G401 (cell line): ENCODE data around the gene VPS11. TPM values are rescaled to one million over a fixed set of nuclear protein-coding genes. Genes with fewer than 3 reads are reported as not detected.

Source experiments
- DNase-seq: peaks from one replicate; pipeline ENCODE4 v3.0.0-alpha.2; 2015; ENCODE audit warnings: low spot score
- in situ Hi-C: cut with HindIII; loops from 2 replicates; pipeline ENCODE4 v1.10.0; 2016; ENCODE audit warnings: low sequenced_read_pairs, mixed read lengths
- total RNA-seq: library from RNA; depleted of rRNA; stranded (reverse); fragments of >200 nt; shearing (Covaris generic); gene quantifications from 2 replicates; pipeline ENCODE4 v1.2.3, GENCODE V29; 2014

The VPS11 gene
- total RNA-seq, 1 experiment from 2014 or later = 19.9 TPM

GRCh38 chr11:119112314-119113020, 44.8 kb downstream of the VPS11 start:
- in situ Hi-C loops = loop anchor here (25.0 kb wide), 1 partner anchor 200 kb away; the partner anchor contains the start of gene MCAM
- DNase-seq = no peak

GRCh38 chr11:119113716-119114115, 46.1 kb downstream of the VPS11 start:
- in situ Hi-C loops = loop anchor here (25.0 kb wide), 1 partner anchor 199 kb away; the partner anchor contains the start of gene MCAM
- no peak for DNase-seq

DNA sequence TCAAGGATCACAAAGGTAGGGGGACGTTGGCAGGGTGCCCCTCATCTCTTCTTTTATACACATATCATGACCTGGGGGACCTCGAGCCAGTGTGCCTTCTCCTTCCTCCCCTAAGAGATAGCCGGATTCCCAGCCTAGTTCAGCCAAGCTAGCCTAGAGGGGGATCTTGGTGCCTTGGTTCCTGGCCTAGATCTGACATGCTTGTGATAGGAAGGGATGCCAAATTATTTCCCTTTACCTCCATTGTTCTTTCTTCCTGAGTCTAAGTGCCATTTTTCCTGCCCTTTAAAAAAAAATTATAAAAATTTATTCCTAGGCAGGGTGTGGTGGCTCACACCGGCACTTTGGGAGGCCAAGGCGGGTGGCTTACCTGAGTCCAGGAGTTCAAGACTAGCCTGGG, 46.7 kb downstream of the VPS11 start:
- in situ Hi-C loops = loop anchor here (25.0 kb wide), 1 partner anchor 198 kb away; the partner anchor contains the start of gene MCAM
- no peak for DNase-seq

DNA sequence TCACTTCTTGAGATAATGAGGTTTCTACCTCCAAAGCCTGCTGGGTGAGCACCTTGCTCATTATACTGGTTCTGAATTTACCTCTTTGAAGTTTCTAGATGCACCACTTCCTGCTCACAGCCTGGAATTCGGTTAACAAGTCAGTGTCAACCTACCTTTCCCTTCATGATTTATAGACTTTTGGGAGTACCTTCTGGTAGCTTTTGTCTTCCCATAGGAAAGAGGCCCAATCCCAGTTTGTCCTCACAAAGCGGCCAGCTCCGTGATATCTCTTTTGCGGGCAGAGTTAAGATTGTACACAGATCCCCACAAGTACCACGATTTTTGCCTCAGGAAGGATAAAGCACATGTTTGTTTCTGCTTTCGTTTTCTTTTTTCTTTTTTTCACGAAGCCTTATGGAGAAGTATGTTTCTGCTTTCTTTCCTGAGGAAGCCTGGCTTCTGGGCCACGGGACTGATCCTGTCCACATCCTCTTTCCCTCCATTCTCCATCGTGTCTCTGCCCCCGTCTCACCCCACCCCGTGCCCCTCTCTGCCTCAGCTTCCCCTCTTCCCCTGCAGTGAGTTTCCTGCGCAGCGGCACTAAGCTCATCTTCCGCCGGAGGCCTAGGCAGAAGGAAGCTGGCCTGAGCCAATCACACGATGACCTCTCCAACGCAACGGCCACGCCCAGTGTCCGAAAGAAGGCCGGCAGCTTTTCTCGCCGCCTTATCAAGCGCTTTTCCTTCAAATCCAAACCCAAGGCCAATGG, 48.0 kb downstream of the VPS11 start:
- in situ Hi-C loops = loop anchor here (25.0 kb wide), 1 partner anchor 197 kb away; the partner anchor contains the start of gene MCAM
- DNase-seq = no peak

GRCh38 chr11:119116235-119116594, 48.6 kb downstream of the VPS11 start:
- no peak for DNase-seq
- in situ Hi-C loops = loop anchor here (25.0 kb wide), 1 partner anchor 196 kb away; the partner anchor contains the start of gene MCAM

GRCh38 chr11:119116601-119117000, 49.0 kb downstream of the VPS11 start:
- no peak for DNase-seq
- in situ Hi-C loops = loop anchor here (25.0 kb wide), 1 partner anchor 196 kb away; the partner anchor contains the start of gene MCAM

- no peak for DNase-seq
- in situ Hi-C loops = loop anchor here (25.0 kb wide), 1 partner anchor 195 kb away; the partner anchor contains the start of gene MCAM
Measured at GRCh38 chr11:119117004-119117706, 49.5 kb downstream of the VPS11 start.

GRCh38 chr11:119118227-119118626, 50.6 kb downstream of the VPS11 start:
- no peak for DNase-seq
- in situ Hi-C loops = loop anchor here (25.0 kb wide), 1 partner anchor 194 kb away; the partner anchor contains the start of gene MCAM

- in situ Hi-C loops = loop anchor here (25.0 kb wide), 1 partner anchor 193 kb away; the partner anchor contains the start of gene MCAM
- no peak for DNase-seq
Measured at GRCh38 chr11:119118946-119119345, 51.3 kb downstream of the VPS11 start.

DNA sequence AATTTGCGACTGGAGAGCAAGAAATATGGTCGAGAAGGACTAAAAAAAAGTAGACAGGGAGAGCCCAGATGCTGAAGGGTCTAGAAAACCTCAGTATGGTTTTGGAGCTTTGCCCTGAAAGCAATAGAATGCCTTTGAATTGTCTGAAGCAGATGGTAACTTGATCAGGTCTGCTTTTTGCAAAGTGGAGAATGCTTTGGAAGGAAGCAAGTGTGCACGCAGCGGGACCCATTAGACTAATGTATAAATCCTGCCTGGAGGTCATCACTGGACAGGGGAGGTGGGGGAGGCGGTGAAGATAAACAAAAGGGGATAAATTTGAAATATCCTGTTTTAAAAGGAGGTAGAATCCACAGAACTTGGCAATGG, 53.0 kb downstream of the VPS11 start:
- no peak for DNase-seq
- in situ Hi-C loops = loop anchor here (25.0 kb wide), 1 partner anchor 192 kb away; the partner anchor contains the start of gene MCAM

GRCh38 chr11:119121008-119121810, 53.6 kb downstream of the VPS11 start, which contains the start of gene HINFP:
Gene HINFP (plus strand): TSS chr11:119121580. CDS start chr11:119126945, 5,365 bp downstream.
- in situ Hi-C loops = loop anchor here (25.0 kb wide), 1 partner anchor 191 kb away; the partner anchor contains the start of gene MCAM
- peak; percentile 100 for DNase-seq

GRCh38 chr11:119121811-119122124, 54.1 kb downstream of the VPS11 start:
- no peak for DNase-seq
- in situ Hi-C loops = loop anchor here (25.0 kb wide), 1 partner anchor 191 kb away; the partner anchor contains the start of gene MCAM

DNA sequence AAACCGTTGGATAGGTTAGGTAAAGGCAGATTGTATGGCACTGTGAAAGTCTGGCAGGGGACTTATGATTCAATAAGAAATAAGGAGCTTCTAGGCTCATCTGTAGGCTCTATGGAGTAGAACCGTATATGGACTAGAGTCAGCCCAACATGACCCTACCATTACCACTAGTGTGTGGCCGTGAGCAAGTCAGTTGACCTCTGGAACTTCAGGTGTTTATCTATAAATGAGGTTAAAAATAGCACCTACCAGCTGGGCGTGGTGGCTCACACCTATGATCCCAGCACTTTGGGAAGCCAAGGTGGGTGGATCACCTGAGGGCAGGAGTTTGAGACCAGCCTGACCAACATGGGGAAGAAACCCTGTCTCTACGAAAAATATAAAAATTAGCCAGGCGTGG, 58.2 kb downstream of the VPS11 start:
- no peak for DNase-seq
- in situ Hi-C loops = no loop called here

DNA sequence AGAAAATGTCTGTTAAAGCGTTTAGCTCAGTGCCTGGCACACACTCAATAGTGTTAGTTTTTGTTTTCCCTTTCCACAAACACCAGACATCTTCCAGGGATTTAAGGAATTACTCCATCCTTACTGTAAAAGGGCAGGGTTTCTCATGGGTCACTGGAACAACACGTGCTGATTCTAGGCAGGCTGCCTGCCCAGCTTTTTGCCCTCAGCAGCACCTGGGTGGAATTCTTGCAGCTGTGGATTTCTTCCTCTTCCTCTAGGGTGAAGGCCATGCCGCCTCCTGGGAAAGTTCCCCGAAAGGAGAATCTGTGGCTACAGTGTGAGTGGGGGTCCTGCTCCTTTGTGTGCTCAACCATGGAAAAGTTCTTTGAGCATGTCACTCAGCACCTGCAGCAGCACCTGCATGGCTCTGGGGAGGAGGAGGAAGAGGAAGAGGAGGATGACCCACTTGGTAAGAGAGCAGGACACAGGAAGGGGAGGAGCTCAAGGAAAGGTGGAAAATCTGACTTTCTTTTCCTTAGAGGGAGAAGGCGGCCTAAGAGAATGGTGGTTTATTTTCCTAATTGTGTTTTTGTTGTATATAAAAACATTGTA, 59.2 kb downstream of the VPS11 start:
- no peak for DNase-seq
- in situ Hi-C loops = no loop called here

GRCh38 chr11:119130662-119131061, 63.0 kb downstream of the VPS11 start:
- no peak for DNase-seq
- in situ Hi-C loops = no loop called here
